Activated B cell treated with CpG ODN at 0.5 μM for 24 hours (primary cell): ENCODE measurements around the gene DMTF1. TPM values are rescaled to one million over a fixed set of nuclear protein-coding genes. Genes with fewer than 3 reads are reported as not detected.

Experiments
- ATAC-seq: fragments of 200-7000 bp; cut with Tn5 transposase; one replicate; pipeline ENCODE4 v1.10.0; 2021; ENCODE audit warnings: low read depth, mild to moderate bottlenecking, moderate library complexity
- CTCF ChIA-PET: fragments of 350-600 bp; sonication (Branson Sonifier 250); formaldehyde crosslinking; loops from one replicate; lab custom pipeline; 2021; ENCODE audit warnings: antibody characterized with exemption; lab: Charles Lee
- POLR2A ChIA-PET: fragments of 350-600 bp; sonication (Branson Sonifier 250); formaldehyde crosslinking; loops from one replicate; lab custom pipeline; 2021; ENCODE audit warnings: antibody characterized with exemption; lab: Charles Lee
- DNase-seq: peaks from one replicate; pipeline ENCODE4 v3.0.0; 2022
- H3K27ac Mint-ChIP-seq: one replicate; pipeline ENCODE4 v1.8.0; 2020; ENCODE audit warnings: mixed read lengths
- H3K27me3 Mint-ChIP-seq: one replicate; pipeline ENCODE4 v1.8.0; 2021; ENCODE audit warnings: mixed read lengths
- H3K36me3 Mint-ChIP-seq: one replicate; pipeline ENCODE4 v1.8.0; 2021; ENCODE audit warnings: low read depth, mixed read lengths
- H3K4me1 Mint-ChIP-seq: one replicate; pipeline ENCODE4 v1.8.0; 2021; ENCODE audit warnings: mixed read lengths
- H3K4me3 Mint-ChIP-seq: one replicate; pipeline ENCODE4 v1.8.0; 2020; ENCODE audit warnings: mild to moderate bottlenecking, mixed read lengths
- H3K9me3 Mint-ChIP-seq: one replicate; pipeline ENCODE4 v1.8.0; 2020; ENCODE audit warnings: mixed read lengths
- intact Hi-C: fragments of 100-400 bp; cut with micrococcal nuclease; formaldehyde crosslinking; loops from one replicate; pipeline ENCODE4 v1.15.1; 2024
- total RNA-seq: library from RNA; stranded (reverse); gene quantifications from 2 replicates; pipeline ENCODE4 v1.2.3, GENCODE V29; 2022
- TF ChIP-seq, protein P1 (sequence below): fragments of 200-600 bp; IDR thresholded peaks from one replicate; pipeline ENCODE4 v1.8.0; 2022; ENCODE audit warnings: antibody characterized with exemption, mild to moderate bottlenecking

DMTF1 gene
- total RNA-seq, 1 donor from 2014 or later, result 175 TPM

DNA sequence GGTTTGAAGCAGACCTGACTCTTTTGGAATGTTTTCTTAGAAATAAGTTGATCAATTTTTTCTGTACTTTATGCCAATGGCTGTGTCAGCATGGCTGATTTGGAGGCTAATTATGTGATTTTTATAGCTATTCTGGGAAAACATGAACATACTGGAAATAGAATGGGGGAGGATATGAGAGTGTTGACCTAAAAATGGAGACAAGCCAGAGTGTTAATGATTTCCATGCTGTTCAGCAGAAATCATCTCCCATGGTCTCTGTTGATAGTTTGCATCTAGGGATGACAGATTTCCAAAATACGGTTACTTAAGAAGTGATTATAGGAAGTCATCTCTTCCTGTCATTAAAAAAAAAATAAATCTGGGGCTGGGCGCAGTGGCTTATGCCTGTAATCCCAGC, 32.7 kb upstream of the DMTF1 start:
- intact Hi-C loops, result no loop called here
- no peaks in the 10 kb centered on the region for H3K4me1 Mint-ChIP-seq
- no peak overlapping the region for H3K27ac Mint-ChIP-seq
- H3K4me3 Mint-ChIP-seq, result no peak overlapping the region
- H3K36me3 Mint-ChIP-seq, result no peaks in the 10 kb centered on the region
- ChIA-PET POLR2A (no interaction called here), CTCF (no interaction called here)
- ATAC-seq, result no peak
- TF ChIP-seq, protein P1, sequence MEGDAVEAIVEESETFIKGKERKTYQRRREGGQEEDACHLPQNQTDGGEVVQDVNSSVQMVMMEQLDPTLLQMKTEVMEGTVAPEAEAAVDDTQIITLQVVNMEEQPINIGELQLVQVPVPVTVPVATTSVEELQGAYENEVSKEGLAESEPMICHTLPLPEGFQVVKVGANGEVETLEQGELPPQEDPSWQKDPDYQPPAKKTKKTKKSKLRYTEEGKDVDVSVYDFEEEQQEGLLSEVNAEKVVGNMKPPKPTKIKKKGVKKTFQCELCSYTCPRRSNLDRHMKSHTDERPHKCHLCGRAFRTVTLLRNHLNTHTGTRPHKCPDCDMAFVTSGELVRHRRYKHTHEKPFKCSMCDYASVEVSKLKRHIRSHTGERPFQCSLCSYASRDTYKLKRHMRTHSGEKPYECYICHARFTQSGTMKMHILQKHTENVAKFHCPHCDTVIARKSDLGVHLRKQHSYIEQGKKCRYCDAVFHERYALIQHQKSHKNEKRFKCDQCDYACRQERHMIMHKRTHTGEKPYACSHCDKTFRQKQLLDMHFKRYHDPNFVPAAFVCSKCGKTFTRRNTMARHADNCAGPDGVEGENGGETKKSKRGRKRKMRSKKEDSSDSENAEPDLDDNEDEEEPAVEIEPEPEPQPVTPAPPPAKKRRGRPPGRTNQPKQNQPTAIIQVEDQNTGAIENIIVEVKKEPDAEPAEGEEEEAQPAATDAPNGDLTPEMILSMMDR, result no peak
- H3K9me3 Mint-ChIP-seq, result no peaks in the 10 kb centered on the region
- peaks cover 2% of the 10 kb centered on the region for H3K27me3 Mint-ChIP-seq
- DNase-seq, result no peak

DNA sequence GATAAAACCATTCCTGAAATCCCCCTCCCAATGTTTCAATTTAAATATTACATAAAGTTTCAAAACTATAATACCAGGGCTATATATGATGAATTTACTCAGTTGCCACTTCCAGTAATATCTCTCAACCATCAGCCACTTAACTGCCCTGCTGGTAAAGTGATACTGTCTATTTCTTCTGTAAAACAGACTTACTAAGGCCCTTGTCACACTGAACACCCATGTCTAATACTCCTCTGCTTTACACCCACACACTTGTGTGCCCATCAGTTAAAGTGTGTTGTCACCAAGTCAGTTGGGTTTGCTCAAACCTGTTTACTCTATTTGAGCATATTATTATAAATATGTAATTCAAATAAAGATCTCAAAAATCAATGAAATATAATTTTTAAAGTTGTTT, 29.1 kb upstream of the DMTF1 start:
- DNase-seq, result no peak
- Mint-ChIP-seq H3K27ac (no peak overlapping the region), H3K36me3 (no peaks in the 10 kb centered on the region), H3K9me3 (no peaks in the 10 kb centered on the region), H3K4me1 (no peaks in the 10 kb centered on the region), H3K4me3 (no peak overlapping the region), H3K27me3 (peaks cover 2% of the 10 kb centered on the region)
- intact Hi-C loops, result no loop called here
- ATAC-seq, result no peak
- ChIA-PET CTCF (no interaction called here), POLR2A (no interaction called here)
- TF ChIP-seq, protein P1, result no peak

DNA sequence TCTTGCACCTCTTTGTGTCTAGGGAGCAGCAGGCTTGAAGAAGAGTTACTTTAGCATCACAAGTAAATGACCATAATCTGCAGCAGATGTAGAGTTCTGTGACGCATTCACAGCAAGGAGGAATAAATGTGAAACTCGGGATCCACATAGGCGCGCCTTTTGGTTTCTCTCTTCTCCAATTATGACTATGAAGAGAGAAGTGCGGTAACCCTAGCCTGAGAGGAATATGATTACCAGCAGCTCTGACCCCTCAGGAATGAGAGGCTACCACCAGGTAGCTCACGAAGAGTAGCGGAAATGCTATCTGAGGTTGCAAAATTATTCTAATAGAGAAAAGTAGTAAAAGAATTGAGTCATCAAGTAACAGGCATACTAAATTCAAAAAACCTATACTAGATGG, 25.2 kb upstream of the DMTF1 start:
- no peaks in the 10 kb centered on the region for H3K36me3 Mint-ChIP-seq
- H3K4me3 Mint-ChIP-seq, result no peak overlapping the region
- H3K9me3 Mint-ChIP-seq, result no peaks in the 10 kb centered on the region
- no peak overlapping the region for H3K27ac Mint-ChIP-seq
- ChIA-PET CTCF (no interaction called here), POLR2A (no interaction called here)
- intact Hi-C loops, result no loop called here
- TF ChIP-seq, protein P1, result no peak
- ATAC-seq (no peak), DNase-seq (no peak)
- no peaks in the 10 kb centered on the region for H3K4me1 Mint-ChIP-seq
- no peaks in the 10 kb centered on the region for H3K27me3 Mint-ChIP-seq

DNA sequence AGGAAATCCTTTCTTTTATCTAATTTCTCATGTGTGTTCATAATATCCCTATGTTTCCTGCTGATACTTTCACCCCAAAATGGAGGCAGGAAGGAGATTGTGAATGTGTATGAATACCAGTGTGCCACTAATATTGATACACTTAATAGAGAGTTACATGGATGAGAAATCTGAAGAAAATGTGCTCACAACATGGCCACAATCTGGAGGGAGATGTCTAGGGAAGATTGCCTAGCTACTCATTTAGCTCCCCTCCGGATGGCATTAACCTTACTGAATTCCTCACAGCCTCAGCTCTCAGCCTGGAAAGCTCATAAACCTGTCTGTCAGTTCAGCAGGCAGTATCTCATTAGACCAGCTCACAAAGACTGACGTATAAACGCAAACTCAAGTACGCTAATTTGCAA, 23.4 kb upstream of the DMTF1 start:
- POLR2A ChIA-PET, result no interaction called here
- DNase-seq, result no peak
- CTCF ChIA-PET, result no interaction called here
- peaks cover 3% of the 10 kb centered on the region for H3K4me1 Mint-ChIP-seq
- H3K27ac Mint-ChIP-seq, result no peak overlapping the region
- H3K4me3 Mint-ChIP-seq, result no peak overlapping the region
- no peaks in the 10 kb centered on the region for H3K27me3 Mint-ChIP-seq
- H3K9me3 Mint-ChIP-seq, result no peaks in the 10 kb centered on the region
- intact Hi-C loops, result no loop called here
- TF ChIP-seq, protein P1, result no peak
- H3K36me3 Mint-ChIP-seq, result no peaks in the 10 kb centered on the region
- ATAC-seq, result no peak

DNA sequence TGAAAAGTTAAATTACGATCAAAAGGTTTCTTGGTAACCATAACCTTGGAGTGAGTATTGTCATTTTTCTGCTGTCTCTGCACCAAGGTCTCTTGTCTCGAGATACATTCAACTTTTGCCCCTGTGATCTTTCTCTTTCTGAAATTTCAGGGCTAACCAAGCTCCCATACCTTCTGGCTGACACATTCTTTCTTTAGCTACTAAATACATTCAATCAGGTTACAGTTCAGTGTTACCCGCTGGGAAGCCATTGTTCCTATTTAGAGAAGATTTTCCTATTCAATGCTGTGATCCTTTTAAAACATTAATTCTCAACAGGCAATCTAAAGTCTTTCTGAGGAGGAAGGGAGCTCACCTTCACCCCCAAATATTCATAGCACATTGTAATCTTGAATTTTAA, 22.9 kb upstream of the DMTF1 start:
- intact Hi-C loops, result no loop called here
- TF ChIP-seq, protein P1, result no peak
- Mint-ChIP-seq H3K27ac (no peak overlapping the region), H3K4me1 (peaks cover 7% of the 10 kb centered on the region), H3K36me3 (no peaks in the 10 kb centered on the region), H3K4me3 (no peak overlapping the region), H3K9me3 (no peaks in the 10 kb centered on the region), H3K27me3 (no peaks in the 10 kb centered on the region)
- no peak for ATAC-seq
- ChIA-PET CTCF (no interaction called here), POLR2A (no interaction called here)
- DNase-seq, result no peak
